Measurements from ENCODE around the gene AGAP1.

DNA sequence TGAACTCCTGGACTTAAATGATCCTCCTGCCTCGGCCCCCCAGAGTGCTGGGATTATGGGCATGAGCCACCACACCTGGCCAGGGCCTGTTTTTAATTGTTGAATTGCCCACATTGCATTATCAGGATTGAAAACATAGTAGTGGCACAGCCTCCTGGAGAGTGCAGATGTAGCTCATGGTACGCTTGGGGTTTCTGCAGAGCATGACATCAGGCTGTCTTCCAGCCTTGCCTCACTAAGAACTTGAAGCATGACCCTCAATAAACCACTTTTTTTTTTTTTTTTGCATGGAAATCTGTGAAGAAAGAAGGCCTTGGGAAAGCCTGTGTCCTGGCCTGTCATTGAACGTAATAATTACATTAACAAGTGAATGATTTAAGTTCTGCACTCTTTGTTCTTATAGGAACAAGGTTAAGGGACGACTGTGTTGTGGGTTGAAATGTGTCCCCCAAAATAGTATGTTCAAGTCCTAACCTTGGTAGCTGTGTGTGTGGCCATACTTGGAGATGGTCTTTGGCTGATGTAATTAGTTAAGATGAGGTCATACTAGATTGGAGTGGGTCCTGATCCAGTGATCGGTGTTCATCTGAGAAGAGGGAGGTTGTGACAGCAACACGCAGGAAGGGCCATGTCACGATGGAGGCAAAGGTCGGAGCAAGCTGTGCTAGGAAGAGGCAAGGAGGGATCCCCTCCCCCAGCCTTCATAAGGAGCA is 90.2 kb downstream of the AGAP1 start:
- TF ChIP-seq CTCF (IDR thresholded peaks at IDR 0.05): no peak
- TF ChIP-seq POLR2A (IDR thresholded peaks at IDR 0.05): no peak

Data from uterus (tissue), 2 donors.